ENCODE measurements around the gene INPP5F.

Gene INPP5F

GRCh38 chr10:119845656-119846055, 119.8 kb downstream of the INPP5F start:
- no peak overlapping the region for H3K27ac ChIP-seq
- no peak for TF ChIP-seq CTCF (IDR thresholded peaks at IDR 0.05)
- no peak for TF ChIP-seq ZFX (IDR thresholded peaks at IDR 0.05; ENCODE audit: borderline replicate concordance)

GRCh38 chr10:119849031-119849789, 123.4 kb downstream of the INPP5F start:
- TF ChIP-seq CTCF (IDR thresholded peaks at IDR 0.05): no peak
- TF ChIP-seq ZFX (IDR thresholded peaks at IDR 0.05; ENCODE audit: borderline replicate concordance): no peak

GRCh38 chr10:119849944-119850343, 124.1 kb downstream of the INPP5F start:
- no peak overlapping the region for H3K27ac ChIP-seq
- TF ChIP-seq ZFX (IDR thresholded peaks at IDR 0.05; ENCODE audit: borderline replicate concordance): no peak
- no peak for TF ChIP-seq CTCF (IDR thresholded peaks at IDR 0.05)

More at GRCh38 chr10:119849031-119849789, 123.4 kb downstream of the INPP5F start:
- no peak overlapping the region for H3K27ac ChIP-seq

DNA sequence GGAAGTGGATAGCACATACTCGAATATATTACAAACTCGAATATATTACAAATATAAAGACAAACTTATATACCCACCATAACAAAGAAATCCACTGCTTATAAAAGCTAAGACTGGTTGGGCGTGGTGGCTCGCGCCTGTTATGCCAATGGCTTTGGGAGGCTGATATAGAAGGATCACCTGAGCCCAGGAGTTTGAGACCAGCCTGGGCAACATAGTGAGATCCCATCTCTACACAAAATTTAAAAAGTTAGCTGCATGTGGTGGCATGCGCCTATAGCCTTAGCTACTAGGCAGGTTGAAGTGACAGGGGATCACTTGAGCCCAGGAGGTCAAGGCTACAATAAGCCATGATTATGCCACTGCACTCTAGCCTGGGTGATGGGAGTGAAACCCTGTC, 126.4 kb downstream of the INPP5F start:
- H3K27ac ChIP-seq: no peak overlapping the region
- TF ChIP-seq CTCF (IDR thresholded peaks at IDR 0.05) (no peak), ZFX (IDR thresholded peaks at IDR 0.05; ENCODE audit: borderline replicate concordance) (no peak)

- TF ChIP-seq ZFX (IDR thresholded peaks at IDR 0.05; ENCODE audit: borderline replicate concordance) (no peak), CTCF (IDR thresholded peaks at IDR 0.05) (no peak)
Measured at GRCh38 chr10:119852822-119853221, 127.0 kb downstream of the INPP5F start.

GRCh38 chr10:119853574-119853973, 127.7 kb downstream of the INPP5F start:
- H3K27ac ChIP-seq: no peak overlapping the region
- TF ChIP-seq CTCF (IDR thresholded peaks at IDR 0.05): no peak

More at GRCh38 chr10:119852822-119853221, 127.0 kb downstream of the INPP5F start:
- H3K27ac ChIP-seq: no peak overlapping the region

DNA sequence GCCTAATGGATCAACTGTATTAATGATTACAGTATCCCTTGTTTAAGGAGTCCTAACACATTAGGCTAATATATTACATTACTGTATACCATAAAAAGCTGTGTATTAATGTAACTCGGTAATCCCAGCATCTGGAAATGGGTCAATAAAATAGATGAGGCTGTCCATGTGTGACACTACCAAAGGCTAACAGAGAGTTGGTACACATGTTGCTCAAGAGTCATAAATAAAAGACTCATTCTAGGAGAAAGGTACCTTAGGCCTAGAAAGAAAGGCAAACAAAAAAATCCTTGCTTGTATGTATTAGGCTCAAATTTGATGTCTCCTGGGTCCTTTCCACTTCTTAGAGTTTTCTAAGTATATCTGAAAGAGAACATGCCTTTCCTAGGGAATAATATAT, 132.2 kb downstream of the INPP5F start:
- TF ChIP-seq CTCF (IDR thresholded peaks at IDR 0.05) (no peak), ZFX (IDR thresholded peaks at IDR 0.05; ENCODE audit: borderline replicate concordance) (no peak)
- no peak overlapping the region for H3K27ac ChIP-seq
